HG03066 (cell line): Measurements from ENCODE around the gene CAMK1.

Source experiments
- ATAC-seq: cut with Tn5 transposase; IDR thresholded peaks from one replicate; pipeline ENCODE4 v1.9.1; 2021; ENCODE audit warnings: low read depth; ENCODE audit not compliant: unreplicated experiment

The CAMK1 gene

GRCh38 chr3:9793161-9793781, 23.5 kb upstream of the CAMK1 start:
- no peak for ATAC-seq

DNA sequence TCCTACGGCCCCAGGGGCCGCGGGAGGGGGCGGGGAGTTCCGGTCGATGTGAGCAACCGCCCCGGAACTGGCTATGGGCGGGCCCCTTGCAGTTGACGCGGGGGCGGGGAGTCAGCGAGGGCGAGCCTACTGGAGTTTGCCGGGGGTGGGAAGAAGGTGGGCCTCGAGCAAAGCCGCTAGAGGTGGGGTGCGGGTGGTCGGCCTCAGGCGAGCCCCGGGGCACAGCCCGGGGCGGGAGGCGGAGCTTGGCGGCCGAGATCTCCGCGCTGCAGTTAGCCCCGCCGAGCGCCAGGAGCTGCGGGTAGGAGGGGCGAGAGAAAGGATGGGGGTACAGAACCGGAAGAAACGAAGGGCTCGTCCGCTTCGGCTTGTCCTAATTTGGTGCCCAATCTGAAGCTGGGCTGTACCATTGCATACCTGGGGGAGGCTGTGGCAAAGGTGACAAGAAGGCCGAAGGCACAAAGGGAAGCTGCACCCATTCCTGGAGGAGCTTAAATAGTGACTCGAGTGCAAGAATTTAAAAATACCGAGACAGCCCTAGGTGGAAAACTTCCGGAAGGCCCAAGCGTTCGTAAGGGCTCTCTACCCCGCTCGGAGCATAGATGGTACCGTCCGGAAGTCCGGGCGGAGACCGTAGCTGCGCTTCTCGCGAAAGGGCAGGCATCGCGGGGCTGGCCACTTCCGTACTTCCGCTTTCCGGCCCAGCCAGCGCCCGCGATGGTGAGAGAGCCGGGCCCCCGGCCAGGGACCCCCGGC, 22.8 kb upstream of the CAMK1 start, which contains the start of the genes ARPC4 and TADA3:
ARPC4 (plus strand) TSS at position 678 of the 756 bp plus-strand sequence; CDS start at position 718, 40 bp downstream.
TADA3 (minus strand) TSS at position 69 of the 756 bp plus-strand sequence. CDS start 1,007 bp downstream, outside the sequence.
- ATAC-seq: peak; percentile 78

GRCh38 chr3:9791790-9792404, 22.1 kb upstream of the CAMK1 start:
- no peak for ATAC-seq

DNA sequence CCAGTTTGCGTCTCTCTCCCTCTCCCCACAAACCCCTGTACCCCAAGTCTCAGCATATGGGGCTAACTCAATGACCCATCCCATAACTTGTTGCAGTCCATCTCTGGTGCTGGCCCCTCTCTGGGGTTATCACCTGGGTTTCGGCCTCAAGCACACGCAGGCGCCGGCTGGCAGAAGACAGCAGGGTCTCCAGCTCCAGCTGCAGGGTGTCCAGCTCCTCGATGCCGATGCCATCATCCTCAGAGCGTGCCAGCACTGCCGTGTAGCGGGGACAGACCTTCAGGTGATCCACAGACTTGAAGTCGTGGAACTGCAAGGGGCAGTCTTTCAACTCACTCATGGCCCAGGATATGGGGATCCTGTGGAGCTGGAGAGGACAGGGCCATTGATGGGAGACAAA, 21.4 kb upstream of the CAMK1 start:
- ATAC-seq: no peak

- no peak for ATAC-seq
These were observed 18.0 kb upstream of the CAMK1 start for GRCh38 chr3:9787714-9788113.

GRCh38 chr3:9786825-9787669, 17.3 kb upstream of the CAMK1 start:
- no peak for ATAC-seq

- ATAC-seq: no peak
These were observed 16.5 kb upstream of the CAMK1 start for GRCh38 chr3:9786209-9786739.

DNA sequence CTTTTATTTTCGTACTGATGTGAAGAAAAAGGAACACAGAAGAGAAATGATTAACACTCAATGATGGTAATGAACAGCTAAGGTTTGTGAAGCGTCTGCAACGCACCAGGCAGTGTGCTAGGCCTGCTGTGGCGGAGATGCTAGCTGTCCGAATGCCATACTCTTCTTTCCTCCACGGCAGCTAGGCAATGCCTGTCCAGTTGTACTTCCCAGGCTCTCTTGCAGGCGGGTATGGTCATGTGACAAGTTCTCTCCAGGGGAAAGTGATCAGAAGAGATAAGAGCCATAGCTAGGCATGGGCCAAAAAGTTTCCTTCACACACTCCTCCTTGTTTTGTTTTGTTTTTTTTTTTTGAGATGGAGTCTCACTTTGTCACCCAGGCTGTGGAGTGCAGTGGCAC, 15.9 kb upstream of the CAMK1 start:
- ATAC-seq: no peak

DNA sequence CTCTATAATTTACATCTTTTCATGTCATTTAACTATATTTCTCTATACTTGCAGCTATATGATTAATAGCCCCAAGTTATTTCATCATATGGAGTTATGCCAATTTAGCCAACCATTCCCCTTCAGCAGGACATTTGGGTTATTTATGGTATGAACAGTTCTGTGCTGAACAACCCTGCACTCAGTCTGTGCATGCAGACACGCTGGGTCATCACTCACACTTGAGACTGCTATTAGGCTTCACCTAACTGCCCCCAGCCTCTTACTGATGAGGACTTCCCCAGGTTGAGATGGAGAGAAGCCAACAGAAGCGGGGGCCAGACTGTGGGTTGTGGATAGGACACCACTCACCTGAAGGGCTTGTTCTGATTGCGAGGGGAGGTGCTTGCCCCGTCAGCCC, 15.2 kb upstream of the CAMK1 start:
- ATAC-seq: no peak

DNA sequence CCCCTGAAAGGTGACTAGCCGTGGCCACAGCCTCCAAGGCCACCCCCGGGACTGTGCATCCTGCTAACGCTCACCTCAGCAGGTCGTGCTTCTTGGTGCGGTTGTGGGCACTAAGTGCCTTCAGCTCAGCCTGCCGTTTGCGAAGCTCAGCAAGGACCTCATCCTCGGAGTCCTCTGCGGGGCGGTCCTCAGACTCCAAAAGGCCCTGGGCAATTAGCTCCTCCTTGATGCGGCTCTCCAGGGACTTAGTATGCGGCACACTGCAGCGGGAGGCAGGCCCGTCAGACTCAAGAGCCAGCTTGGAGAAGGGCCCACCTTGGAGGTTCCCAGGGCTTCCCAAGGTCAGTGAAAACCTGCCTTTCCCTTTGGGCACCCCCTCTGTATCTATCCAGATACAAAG, 14.2 kb upstream of the CAMK1 start:
- ATAC-seq: no peak

DNA sequence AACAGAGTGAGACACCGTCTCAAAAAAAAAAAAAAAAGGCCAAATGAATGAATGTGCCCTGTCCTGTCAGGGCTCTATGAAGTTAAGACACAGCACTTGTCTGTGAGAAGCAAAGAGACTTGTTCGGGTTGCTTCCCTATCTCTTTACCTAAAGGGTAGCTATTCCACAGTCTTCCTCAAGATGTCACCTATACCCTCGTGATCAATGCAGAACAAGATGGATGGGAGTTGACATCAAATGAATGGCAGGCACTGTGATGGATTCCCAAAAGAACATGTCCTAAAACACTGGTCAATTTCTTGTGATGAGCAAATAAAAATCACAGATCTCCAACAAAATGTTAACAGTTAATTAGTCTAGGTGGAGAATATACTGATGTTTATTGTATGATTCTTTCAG, 13.0 kb upstream of the CAMK1 start:
- no peak for ATAC-seq

DNA sequence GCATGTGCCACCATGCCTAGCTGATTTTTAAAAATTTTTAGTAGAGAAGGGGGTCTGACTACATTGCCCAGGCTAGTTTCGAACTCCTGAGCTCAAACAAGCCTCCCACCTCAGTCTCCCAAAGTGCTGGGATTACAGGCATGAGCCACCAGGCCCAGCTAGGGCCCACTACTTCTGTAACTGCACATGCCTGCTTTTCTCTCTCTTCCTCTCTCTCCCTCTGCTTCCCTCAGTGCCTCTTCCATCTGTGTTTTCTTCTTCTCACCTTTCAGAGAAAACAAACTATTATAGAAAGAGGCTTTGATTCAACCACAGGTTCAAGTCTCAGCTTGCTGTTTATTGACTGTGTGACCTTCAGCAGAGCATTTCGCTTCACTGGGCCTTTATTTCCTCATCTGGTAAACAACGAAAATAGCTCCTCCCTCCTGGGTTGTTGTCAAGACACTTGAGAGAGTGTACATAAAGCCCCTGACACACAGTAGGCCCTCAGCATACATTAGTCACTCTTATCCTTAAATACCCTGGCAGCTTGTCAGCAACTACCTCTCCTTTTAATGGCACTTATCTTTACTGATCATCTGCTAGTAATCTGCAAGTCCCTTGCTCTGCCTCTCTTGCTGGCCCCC, 12.3 kb upstream of the CAMK1 start:
- ATAC-seq: no peak

DNA sequence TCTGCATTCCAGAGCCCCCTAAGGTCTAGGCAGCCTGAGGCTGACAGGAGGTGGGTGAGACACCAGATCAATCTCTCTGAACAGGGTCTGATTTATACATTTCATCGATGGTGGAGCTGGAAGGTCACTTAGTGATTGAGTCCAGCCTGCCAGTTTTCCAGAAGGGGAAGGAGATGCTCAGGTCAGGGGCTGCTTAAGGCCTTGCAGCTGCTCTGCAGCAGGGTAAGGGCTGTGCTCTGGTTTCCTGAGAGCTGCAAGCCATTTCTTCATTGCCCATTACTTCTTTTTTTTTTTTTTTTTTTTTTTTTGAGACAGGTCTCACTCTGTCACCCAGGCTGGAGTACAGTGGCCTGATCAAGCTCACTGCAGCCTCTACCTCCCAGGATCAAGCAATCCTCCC, 11.8 kb upstream of the CAMK1 start:
- no peak for ATAC-seq

- no peak for ATAC-seq
These were observed 11.2 kb upstream of the CAMK1 start for GRCh38 chr3:9780910-9781309.

DNA sequence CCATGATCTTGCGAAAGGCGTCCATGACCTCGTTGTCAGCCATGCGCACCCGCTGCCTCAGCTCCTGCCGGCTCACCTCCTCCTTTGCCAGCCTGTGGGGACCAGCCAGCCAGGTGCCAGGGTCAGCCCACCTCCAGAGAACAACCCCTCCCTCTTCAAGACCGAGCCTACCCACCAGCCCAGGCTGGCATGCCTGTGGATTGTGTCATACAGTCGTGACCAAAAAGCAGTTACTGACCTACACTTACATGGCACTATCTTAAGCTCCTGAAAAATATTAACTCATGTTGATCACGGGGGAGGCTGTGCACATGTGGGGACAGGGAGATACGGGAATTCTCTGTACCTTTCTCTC, 10.7 kb upstream of the CAMK1 start:
- ATAC-seq: no peak

DNA sequence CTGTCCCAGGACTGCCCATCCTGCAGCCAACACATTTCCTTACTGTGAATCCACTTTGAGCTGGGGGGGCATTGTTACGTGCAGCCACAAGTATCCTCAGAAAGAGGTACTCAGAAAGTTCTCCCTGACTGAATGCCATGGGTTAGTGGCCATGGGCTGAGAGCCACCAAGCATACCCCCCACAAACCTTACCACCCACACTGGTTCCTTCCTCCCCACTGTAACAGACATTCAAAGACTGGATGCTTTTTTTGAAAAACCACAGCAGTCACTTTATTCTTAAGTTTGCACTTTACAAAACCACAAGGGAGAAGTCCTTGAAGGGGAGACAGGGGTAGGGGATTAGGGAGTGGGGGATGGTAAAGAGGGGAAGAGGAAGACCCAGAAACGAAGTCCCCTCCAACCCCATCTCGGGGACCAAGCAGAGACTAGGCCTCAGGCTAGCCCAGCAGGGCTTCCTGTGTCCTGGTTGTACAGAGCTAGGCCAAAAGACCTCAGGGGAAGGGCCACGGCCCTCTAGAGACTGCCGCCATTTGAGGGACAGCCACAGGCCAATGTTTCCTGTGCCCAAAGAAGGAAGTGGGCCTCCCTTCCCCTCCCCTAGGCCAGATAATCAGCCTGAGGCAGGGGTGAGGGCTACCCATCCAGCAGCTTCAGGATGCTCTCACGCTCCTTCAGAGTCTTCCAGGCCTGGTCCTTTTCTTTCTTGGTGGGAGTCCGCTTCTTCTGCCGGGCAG, 10.1 kb upstream of the CAMK1 start:
- peak; percentile 55 for ATAC-seq

GRCh38 chr3:9779075-9779593, 9.4 kb upstream of the CAMK1 start:
- no peak for ATAC-seq

DNA sequence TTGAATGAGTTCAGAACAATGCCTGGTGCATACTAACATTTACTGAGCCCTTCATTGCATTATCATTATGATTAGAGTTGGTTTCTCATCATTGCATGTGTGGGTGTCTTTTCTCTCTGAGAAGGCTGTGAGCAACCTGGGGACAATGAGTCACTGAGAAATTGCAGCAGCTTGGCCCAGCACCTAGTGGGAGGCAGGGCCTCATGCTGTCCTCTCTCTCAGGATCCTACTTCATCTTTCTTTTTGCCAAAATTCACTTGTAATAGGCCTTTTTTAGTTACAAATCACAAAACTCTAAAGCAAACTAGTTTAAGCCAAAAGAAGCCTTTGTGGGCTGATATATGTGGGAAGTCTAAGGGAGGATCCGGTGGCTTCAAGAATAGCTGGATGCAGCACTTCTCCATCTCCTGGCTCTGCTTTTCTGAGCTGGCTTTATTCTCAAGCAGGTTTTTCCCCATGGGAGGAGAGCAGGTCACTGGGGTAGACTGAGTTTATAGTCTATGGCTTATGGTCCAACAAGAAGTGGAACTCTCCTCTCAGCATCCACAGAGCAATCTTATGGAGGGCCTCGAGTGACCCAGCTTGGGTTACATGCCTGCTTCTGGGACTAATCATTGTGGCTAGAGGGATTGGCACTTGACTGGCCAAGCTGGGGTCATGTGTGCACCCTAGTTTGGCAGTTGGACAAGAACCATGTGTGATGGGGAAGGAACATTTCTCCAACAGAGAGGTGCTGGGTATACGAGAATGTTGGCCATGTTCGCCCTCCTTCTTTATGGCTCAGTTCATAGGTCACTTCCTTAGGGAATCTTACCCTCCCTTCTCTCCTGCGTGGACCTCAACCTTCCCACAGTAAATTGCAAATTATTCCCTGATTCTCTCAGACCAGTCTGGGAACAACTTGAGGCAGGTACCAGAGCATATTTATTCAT, 8.7 kb upstream of the CAMK1 start:
- no peak for ATAC-seq
